ENCODE results near the gene TRIM2.
A peak's percentile ranks its signal among the peaks of the same experiment; 100 is the strongest.
"Not testable (repeated sequence)": the region's sequence is repeated elsewhere in the genome, so short reads cannot be mapped to it uniquely, and the experiment has no call there.

Gene TRIM2

GRCh38 chr4:153189016-153189801 lies 15.0 kb upstream of the TRIM2 start:
- DNase-seq (ENCODE audit: low read depth, low spot score), result no peak

DNA sequence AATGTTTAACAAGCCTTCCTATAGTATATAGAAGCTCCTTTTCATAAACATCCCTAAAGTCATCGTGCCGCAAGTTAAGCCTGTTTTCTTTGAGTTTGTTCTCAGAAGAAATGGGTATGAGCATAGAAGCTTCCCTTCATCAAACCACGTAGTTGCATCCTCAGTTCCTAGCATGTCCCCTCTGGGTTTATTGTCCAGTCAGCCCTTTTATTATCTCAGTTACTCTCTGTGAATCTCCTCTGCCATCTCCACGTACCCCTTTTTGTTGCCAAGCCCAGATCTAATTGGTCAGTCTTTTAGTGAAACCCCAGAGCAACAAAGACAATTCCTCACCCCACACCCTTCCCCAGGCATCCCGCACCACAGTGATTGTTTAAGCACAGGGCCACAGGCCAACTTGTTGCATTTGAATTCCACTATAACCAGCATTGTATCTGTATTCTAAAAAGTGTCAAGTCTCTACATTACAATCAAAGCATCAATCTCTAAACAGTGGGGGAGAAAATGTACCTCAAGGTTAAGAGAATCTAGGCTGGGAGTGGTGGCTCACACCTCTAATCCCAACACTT lies 12.4 kb upstream of the TRIM2 start:
- no peak for DNase-seq (ENCODE audit: low read depth, low spot score)

DNA sequence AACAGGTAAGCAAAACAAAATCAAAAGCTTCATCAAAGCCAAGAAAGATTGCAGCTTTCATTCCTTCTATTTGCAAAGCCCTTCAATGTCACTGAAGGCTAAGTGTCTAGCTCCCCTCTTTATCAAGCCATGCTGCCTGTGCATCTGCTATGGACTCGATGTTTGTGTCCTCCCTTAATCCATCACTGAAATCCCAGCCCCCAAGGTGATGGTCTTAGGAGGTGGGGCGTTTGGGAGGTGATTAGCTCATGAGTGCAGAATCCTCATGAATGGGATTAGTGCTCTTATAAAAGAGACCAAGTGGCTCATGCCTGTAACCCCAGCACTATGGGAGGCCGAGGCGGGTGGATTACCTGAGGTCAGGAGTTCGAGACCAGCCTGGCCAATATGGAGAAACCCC lies 6.9 kb upstream of the TRIM2 start:
- DNase-seq (ENCODE audit: low read depth, low spot score), result no peak

DNA sequence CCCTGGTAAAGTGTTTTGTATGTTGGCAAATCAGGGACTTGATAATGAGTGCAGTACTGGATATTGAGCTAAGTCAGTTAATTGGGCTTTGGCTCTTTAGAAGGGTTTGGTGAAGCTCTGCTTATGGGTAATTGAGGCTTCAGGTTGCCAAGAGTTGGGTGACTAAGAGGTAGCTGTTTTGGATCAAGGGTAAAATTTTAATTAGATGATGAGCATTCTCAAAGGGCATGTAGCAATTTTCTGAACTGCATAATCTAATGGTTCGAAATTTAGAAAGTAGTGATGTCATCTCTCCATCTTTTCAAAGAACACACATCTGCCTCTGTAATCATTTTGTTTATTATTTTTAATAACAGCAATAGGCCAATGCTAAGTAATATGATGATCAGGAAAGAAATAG lies 5.5 kb upstream of the TRIM2 start:
- DNase-seq (ENCODE audit: low read depth, low spot score), result no peak

DNA sequence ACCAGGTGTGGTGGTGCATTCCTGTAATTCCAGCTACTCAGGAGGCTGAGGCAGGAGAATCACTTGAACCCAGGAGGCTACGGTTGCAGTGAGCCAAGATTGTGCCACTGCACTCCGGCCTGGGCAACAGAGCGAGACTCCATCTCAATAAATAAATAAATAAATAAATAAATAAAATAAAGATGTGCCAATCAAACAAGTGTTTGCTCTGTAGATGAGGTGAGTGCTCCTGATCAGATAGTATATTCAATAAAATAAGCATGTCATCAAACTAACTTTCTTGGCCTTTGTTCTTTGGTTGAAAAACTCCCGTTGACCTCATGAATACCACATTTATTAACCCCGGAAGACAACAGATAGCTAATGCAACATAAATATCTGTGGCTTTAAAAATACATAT lies 497 bp upstream of the TRIM2 start:
- DNase-seq (ENCODE audit: low read depth, low spot score), result not testable (repeated sequence)

- DNase-seq (ENCODE audit: low read depth, low spot score), result peak; percentile 2
These were observed 745 bp downstream of the TRIM2 start for GRCh38 chr4:153204728-153205648.

- DNase-seq (ENCODE audit: low read depth, low spot score), result no peak
These were observed 1.5 kb downstream of the TRIM2 start for GRCh38 chr4:153205757-153206156.

GRCh38 chr4:153206534-153206933 lies 2.3 kb downstream of the TRIM2 start:
- DNase-seq (ENCODE audit: low read depth, low spot score), result no peak

DNA sequence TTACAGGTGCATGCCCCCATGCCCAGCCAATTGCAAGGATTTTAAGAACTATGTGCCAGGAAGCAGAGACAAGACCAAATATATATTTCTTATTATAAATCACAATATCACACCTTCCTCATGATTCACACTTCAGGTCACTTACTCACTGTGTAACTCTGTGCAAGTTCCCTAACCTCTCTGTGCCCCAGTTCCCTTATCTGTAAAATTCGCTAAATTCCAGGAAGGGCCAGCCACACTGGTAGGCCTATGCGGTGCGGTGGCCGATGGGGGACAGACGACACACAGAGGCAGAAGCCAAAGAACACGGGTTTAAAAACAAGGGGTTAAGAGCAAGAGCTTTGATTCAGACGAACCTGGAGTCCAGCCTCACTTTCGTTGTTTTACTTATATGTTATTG lies 2.8 kb downstream of the TRIM2 start:
- no peak for DNase-seq (ENCODE audit: low read depth, low spot score)

DNA sequence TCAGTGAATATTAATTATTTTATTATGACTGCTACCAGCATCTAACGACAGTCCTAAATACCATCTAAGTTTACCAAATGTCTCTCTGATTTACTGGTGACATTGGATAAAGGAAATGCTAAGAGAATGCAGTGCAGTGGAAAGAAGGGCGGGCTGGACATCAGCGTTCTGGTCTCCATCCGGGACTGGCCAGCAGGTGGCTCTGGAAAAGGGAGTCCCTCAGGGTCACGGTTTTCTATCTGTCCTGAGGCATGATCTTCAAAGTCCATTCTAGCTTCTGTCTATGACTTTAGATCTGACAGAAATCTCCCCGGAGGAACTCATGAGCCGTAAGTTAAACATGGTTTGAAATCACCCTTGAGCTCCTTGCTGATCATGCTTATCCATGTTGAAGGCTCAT lies 3.3 kb downstream of the TRIM2 start:
- DNase-seq (ENCODE audit: low read depth, low spot score), result no peak

DNA sequence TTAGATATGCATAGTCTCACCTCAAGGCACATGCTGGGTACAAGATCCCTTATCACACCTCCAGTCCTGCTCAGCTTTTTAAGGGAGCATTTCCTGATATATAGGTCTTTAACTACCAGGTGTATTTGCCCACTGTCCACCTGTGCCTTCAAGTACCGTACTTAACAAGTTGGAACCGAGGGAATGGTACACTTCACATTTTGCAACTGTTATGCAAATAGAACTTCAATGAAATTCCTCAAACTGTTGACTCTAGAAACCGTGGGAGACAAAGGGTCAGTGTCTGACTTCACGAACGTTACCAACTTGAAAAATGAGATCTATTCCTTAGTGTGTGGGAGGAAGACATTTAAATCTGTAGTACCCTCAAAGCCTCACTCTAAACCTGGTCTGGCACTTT lies 5.2 kb downstream of the TRIM2 start:
- no peak for DNase-seq (ENCODE audit: low read depth, low spot score)

DNA sequence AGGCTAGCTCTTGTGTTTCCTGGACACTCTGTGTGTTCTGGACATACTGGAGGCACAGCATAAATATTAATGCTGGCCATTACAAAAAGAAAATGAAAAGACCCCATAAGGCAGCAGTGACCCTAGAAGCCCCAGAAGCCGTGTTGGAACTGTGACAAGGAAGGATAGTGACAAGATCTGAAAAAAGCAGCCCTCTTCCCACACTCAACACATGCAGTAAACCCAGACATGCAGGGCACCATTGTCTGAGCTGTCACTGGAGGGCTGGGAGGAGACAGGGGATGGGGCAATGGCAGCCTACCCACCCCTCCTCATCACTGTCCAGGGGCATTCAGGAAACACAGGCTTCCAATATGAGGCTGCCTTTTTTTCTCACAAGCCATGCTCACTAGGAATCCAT lies 6.5 kb downstream of the TRIM2 start:
- no peak for DNase-seq (ENCODE audit: low read depth, low spot score)

GRCh38 chr4:153211986-153212728 lies 7.9 kb downstream of the TRIM2 start:
- no peak for DNase-seq (ENCODE audit: low read depth, low spot score)

GRCh38 chr4:153212736-153213135 lies 8.5 kb downstream of the TRIM2 start:
- no peak for DNase-seq (ENCODE audit: low read depth, low spot score)

DNA sequence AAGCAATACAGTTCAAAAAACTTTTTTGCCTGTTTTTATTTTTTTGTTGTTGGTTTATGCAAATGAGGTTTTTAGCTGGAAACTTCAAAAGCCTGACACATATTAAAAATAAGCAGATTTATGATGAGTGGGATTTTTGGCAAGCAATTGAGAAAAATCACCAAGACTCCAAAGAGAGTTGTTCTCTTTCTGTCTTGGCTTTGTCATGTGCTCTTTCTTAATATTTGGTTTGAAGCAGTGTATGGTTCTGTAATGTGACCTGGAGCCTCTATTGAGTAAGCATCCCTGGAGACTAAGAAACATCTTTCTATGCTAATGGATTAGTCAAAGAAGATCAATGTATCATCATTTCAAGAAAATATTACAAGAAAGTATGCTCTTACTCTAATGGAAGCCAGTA lies 11.7 kb downstream of the TRIM2 start:
- DNase-seq (ENCODE audit: low read depth, low spot score), result no peak

- no peak for DNase-seq (ENCODE audit: low read depth, low spot score)
These were observed 12.3 kb downstream of the TRIM2 start for GRCh38 chr4:153216546-153216945.

- DNase-seq (ENCODE audit: low read depth, low spot score), result no peak
These were observed 13.2 kb downstream of the TRIM2 start for GRCh38 chr4:153217440-153217839.

GRCh38 chr4:153218961-153219360 lies 14.7 kb downstream of the TRIM2 start:
- no peak for DNase-seq (ENCODE audit: low read depth, low spot score)

DNA sequence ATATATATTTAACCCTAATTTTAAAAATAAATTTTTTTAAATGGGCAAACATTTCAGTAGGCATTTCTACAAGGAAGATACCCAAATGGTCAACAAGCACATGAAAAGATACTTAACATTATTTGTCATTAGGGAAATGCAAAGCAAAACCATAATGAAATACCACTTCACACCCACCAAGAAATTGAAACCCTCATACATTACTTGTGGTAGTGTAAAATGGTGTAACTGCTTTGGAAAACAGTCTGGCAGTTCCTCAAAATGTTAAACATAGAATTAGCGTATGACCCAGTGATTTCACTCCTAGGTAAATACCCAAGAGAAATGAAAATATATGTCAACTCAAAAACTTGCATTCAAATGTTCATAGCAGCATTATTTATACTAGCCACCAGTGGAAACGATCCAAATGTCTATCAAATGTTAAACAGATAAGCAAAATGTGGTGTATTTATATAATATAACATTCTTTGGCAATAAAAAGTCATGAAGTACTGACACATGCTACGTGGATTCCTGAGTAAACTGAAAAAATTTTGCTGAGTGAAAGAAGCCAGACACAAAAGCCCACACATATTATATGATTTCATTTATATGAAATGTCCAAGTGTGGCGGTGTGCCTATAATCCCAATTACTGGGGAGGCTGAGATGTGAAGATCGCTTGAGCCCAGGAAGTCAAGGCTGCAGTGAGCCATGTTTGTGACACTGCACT lies 16.6 kb downstream of the TRIM2 start:
- no peak for DNase-seq (ENCODE audit: low read depth, low spot score)

DNA sequence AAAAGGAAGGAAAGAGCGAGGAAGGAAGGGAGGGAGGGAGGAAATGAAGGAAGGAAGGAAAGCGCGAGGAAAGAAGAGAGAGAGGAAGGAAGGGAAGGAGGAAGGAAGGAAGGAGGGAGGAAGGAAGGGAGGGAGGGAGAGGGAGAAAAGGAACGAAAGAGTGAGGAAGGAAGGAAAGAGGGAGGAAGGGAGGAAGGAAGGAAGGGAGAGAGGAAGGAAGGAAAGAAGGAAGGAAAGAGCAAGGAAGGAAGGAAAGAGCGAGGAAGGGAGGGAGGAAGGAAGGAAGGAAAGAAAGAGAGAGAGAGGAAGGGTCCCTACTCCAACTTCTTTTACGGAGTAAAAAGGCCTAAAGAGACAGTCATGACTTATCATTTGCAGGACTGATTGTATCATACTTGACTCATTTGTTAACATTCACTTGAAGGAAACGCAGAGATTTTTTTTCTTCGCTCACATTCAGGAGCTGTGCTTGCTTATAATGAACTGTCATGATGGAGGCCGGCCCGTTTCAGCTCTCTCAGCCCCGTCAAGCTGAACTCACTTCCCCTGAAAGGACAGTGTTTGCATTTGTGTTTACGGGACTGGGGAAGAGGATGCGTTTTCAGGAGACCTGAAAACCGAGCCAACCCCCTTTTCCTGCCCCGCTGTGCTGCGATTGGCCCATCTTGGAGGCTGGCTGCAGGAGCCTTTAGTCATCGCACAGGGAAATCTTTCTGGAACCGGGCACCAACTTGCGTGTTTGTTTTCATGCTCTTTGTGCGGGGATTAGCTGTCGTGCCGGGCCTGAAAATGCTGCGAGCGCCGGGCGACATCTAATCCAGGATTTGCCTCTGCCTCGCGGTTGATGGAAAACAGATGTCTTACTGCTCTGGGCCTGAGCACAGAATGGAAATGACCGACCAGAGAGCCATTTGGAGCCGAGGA lies 17.8 kb downstream of the TRIM2 start:
- no peak for DNase-seq (ENCODE audit: low read depth, low spot score)

All from activated CD4-positive, CD25-positive, alpha-beta regulatory T cell treated with anti-CD3 and anti-CD28 coated beads, Interleukin-2, amount 50 U/mL, for 16 hours (primary cell).